ENCODE data around the gene EOGT. TPM values are rescaled to one million over a fixed set of nuclear protein-coding genes. Genes with fewer than 3 reads are reported as not detected.

Gene EOGT
- total and polyA plus RNA-seq, 2 of the 4 experiments (the other 2 are of a cell fraction), result 12.3 to 41.2 TPM

DNA sequence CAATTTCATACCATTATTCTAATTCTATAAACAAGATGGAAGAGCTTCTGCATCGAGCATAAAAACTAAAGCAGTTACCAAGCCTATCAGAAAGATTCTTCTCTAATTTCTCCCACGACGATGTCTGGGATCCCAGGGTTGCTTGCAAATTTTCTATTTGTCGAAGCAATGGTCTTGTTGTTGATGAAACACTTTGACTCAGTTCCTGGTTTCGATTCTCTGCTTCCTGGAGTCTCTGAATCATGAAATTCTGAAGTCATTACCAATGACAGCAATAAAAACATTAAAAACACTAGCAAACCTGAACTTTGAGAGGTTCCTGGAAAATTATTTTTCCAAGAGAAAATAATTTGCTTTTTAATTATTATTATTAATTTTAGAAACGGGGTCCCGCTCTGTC is 20.0 kb upstream of the EOGT start:
- dilution Hi-C loops (cut with HindIII; ENCODE audit: low sequenced_read_pairs, unreplicated experiment) (no loop called here), in situ Hi-C loops (cut with MboI; ENCODE audit: low sequenced_read_pairs) (no loop called here), intact Hi-C loops (cut with micrococcal nuclease) (loop anchor here (5.0 kb wide), 1 partner anchor 44 kb away; no protein-coding TSS in a partner anchor)
- Histone ChIP-seq H4K8ac (ENCODE audit: low read depth in 2 of 2, low read length in 2 of 2) (no peak overlapping the region), H4K91ac (ENCODE audit: insufficient read depth, low read depth, low read length) (no peak overlapping the region), H3K18ac (ENCODE audit: low read depth, low read length) (no peak overlapping the region), H3K79me1 (ENCODE audit: low read depth in 1 of 2, low read length in 2 of 2) (peaks cover 6 to 10% of the 10 kb centered on the region in 2 experiments), H4K5ac (ENCODE audit: low read depth, low read length) (no peak overlapping the region), H2BK5ac (ENCODE audit: low read depth, low read length, poor library complexity, severe bottlenecking) (no peak overlapping the region), H3K14ac (replicated peaks; ENCODE audit: low read depth, low read length) (no peak overlapping the region), H3K9me1 (ENCODE audit: insufficient read depth, low read length) (no peaks in the 10 kb centered on the region), H3K4me3 (ENCODE audit: insufficient read depth, low read depth, low read length) (no peak overlapping the region), H4K20me1 (ENCODE audit: insufficient read depth, low read length) (no peaks in the 10 kb centered on the region; the same call in 1 of the 2 replicates), H3K4me2 (ENCODE audit: low read depth, low read length) (no peak overlapping the region), H3K27me3 (ENCODE audit: control insufficient read depth, insufficient read depth, low read length) (no peaks in the 10 kb centered on the region), H3K4ac (ENCODE audit: low read depth, low read length) (no peak overlapping the region), H2BK120ac (ENCODE audit: low read depth, low read length) (no peak overlapping the region), H3K23ac (ENCODE audit: low read depth, low read length) (no peak overlapping the region), H2BK15ac (ENCODE audit: low read depth, low read length) (no peak overlapping the region), H3K56ac (ENCODE audit: extremely low read depth, insufficient read depth, low read length) (no peak overlapping the region), H2AK5ac (ENCODE audit: low read depth, low read length) (no peak overlapping the region), H3K36me3 (ENCODE audit: control insufficient read depth, insufficient read depth, low read length) (peaks cover 34% of the 10 kb centered on the region), H3K9ac (ENCODE audit: low read depth, low read length) (no peak overlapping the region), H3K9me3 (ENCODE audit: control insufficient read depth, insufficient read depth, low read length) (no peaks in the 10 kb centered on the region), H3K27ac (ENCODE audit: insufficient read depth, low read length) (no peak overlapping the region), H2AK9ac (replicated peaks; ENCODE audit: low read depth, low read length, poor library complexity) (no peak overlapping the region), H2BK20ac (ENCODE audit: low read depth, low read length) (no peak overlapping the region), H3K4me1 (ENCODE audit: control insufficient read depth, insufficient read depth, low read length) (no peaks in the 10 kb centered on the region), H2AFZ (replicated peaks; ENCODE audit: low read length, poor library complexity) (no peak overlapping the region)
- BruUV-seq (replicated peaks), result no TSS peak
- peak; percentile 73 for DNase-seq
- ChIA-PET POLR2A (ENCODE audit: unreplicated experiment) (no interaction called here), CTCF (no interaction called here)
- no peak for TF ChIP-seq MAFK (IDR thresholded peaks at IDR 0.05; ENCODE audit: low read depth, low read length)
- no peak for TF ChIP-seq CEBPB (IDR thresholded peaks at IDR 0.05; ENCODE audit: low read depth, low read length)
- no peak for TF ChIP-seq CTCF (conservative IDR thresholded peaks at IDR 0.05; ENCODE audit: low read depth, low read length)
- TF ChIP-seq MAZ (IDR thresholded peaks at IDR 0.05; ENCODE audit: borderline replicate concordance, low read depth, low read length), result no peak
- no peak for ATAC-seq (ENCODE audit: low read depth)
- WGBS, 2 experiments (ENCODE audit: extremely low coverage in 2 of 2, insufficient read length in 1 of 2), result no CpG with 5 or more reads among the region's 7 CpGs

Data from IMR-90 (cell line).